Endodermal cell (in vitro differentiated cells): Measurements from ENCODE around the gene PTPRN2. TPM values are rescaled to one million over a fixed set of nuclear protein-coding genes. Genes with fewer than 3 reads are reported as not detected.

Experiments used
- DNase-seq: peaks from one replicate; pipeline ENCODE4 v3.0.0-alpha.2; 2017
- H3K27ac ChIP-seq: 2 replicates; pipeline ENCODE4 v1.5.1; 2013; ENCODE audit warnings: mild to moderate bottlenecking, low read depth, low read length, moderate library complexity
- H3K27me3 ChIP-seq: 2 replicates; pipeline ENCODE4 v1.6.1; 2013; ENCODE audit warnings: mild to moderate bottlenecking, low read length, moderate library complexity; ENCODE audit not compliant: insufficient read depth, control insufficient read depth, poor library complexity, severe bottlenecking
- H3K36me3 ChIP-seq: 2 replicates; pipeline ENCODE4 v1.7.0; 2013; ENCODE audit warnings: mild to moderate bottlenecking, low read length, moderate library complexity; ENCODE audit not compliant: control insufficient read depth, insufficient read depth
- H3K4me1 ChIP-seq: one replicate; pipeline ENCODE4 v1.7.0; 2013; ENCODE audit warnings: low read length; ENCODE audit not compliant: control insufficient read depth, insufficient read depth
- H3K4me3 ChIP-seq: 2 replicates; pipeline ENCODE4 v1.5.1; 2013; ENCODE audit warnings: mild to moderate bottlenecking, low read length, moderate library complexity
- H3K9ac ChIP-seq: 2 replicates; pipeline ENCODE4 v1.6.1; 2013; ENCODE audit warnings: mild to moderate bottlenecking, low read length, moderate library complexity; ENCODE audit not compliant: poor library complexity, severe bottlenecking; ENCODE audit errors: extremely low read depth
- H3K9me3 ChIP-seq: 2 replicates; pipeline ENCODE4 v1.6.1; 2013; ENCODE audit warnings: mild to moderate bottlenecking, low read length, moderate library complexity; ENCODE audit not compliant: control insufficient read depth
- H3K27ac Mint-ChIP-seq: 2 replicates; pipeline ENCODE4 v1.8.0; 2020; ENCODE audit warnings: mixed read lengths
- H3K27me3 Mint-ChIP-seq: 2 replicates; pipeline ENCODE4 v1.8.0; 2021; ENCODE audit warnings: mild to moderate bottlenecking, mixed read lengths; ENCODE audit not compliant: insufficient read depth
- H3K36me3 Mint-ChIP-seq: 2 replicates; pipeline ENCODE4 v1.8.0; 2020; ENCODE audit warnings: low read depth, mixed read lengths
- H3K4me1 Mint-ChIP-seq: 2 replicates; pipeline ENCODE4 v1.8.0; 2020; ENCODE audit warnings: mixed read lengths
- H3K4me3 Mint-ChIP-seq: 2 replicates; pipeline ENCODE4 v1.8.0; 2020; ENCODE audit warnings: mild to moderate bottlenecking, moderate library complexity, mixed read lengths
- H3K9me3 Mint-ChIP-seq: 2 replicates; pipeline ENCODE4 v1.8.0; 2020; ENCODE audit warnings: mild to moderate bottlenecking, mixed read lengths
- CTCF ChIP-seq: fragments of 200-600 bp; sonication (generic); conservative IDR thresholded peaks from 2 replicates; pipeline ENCODE4 v1.5.0; 2021; ENCODE audit warnings: antibody characterized with exemption, mild to moderate bottlenecking
- WGBS, 2 experiments: methylation state at CpG; one replicate each; pipeline versions ENCODE4 v1.1.5 to v1.1.7; 2013; ENCODE audit warnings: missing lambda C conversion rate in 2 of 2, mixed read lengths in 1 of 2; ENCODE audit not compliant: insufficient coverage in 1 of 2, insufficient read length in 1 of 2; 5-methylcytosine and 5-hydroxymethylcytosine counted together
- total RNA-seq, 2 donors: library from RNA; stranded (reverse); fragmentation: NEBNext Ultra II Directional in 1 of 2; extraction: Animal tissue kit (Norgen Biotek cat#: 25700) in 1 of 2; gene quantifications; 2 replicates in 1 of 2; 3 replicates in 1 of 2; pipeline ENCODE4 v1.2.1, GENCODE V29; 2021

Gene PTPRN2
- total RNA-seq, 2 donors from 2014 or later, result 0.69 to 1.2 TPM

GRCh38 chr7:158448430-158449100 is 139.1 kb downstream of the PTPRN2 start:
- H3K4me1 ChIP-seq, result no peaks in the 10 kb centered on the region
- no peak overlapping the region for H3K27ac Mint-ChIP-seq
- peak; percentile 13 for DNase-seq
- H3K4me3 Mint-ChIP-seq, result no peak overlapping the region
- peaks cover 66% of the 10 kb centered on the region for H3K9me3 ChIP-seq
- 72 to 81% methylated on average over 9 to 16 of the region's 16 CpGs for WGBS, 2 experiments
- H3K27ac ChIP-seq, result no peak overlapping the region
- H3K36me3 ChIP-seq, result no peaks in the 10 kb centered on the region
- no peaks in the 10 kb centered on the region for H3K27me3 Mint-ChIP-seq
- H3K9ac ChIP-seq, result no peak overlapping the region
- H3K27me3 ChIP-seq, result no peaks in the 10 kb centered on the region
- H3K36me3 Mint-ChIP-seq, result no peaks in the 10 kb centered on the region
- no peak for TF ChIP-seq CTCF
- peaks cover 4% of the 10 kb centered on the region for H3K4me1 Mint-ChIP-seq
- H3K4me3 ChIP-seq, result no peak overlapping the region
- no peaks in the 10 kb centered on the region for H3K9me3 Mint-ChIP-seq

- Mint-ChIP-seq H3K36me3 (no peaks in the 10 kb centered on the region), H3K27me3 (no peaks in the 10 kb centered on the region), H3K4me3 (no peak overlapping the region), H3K27ac (no peak overlapping the region), H3K4me1 (peaks cover 4% of the 10 kb centered on the region), H3K9me3 (no peaks in the 10 kb centered on the region)
- Histone ChIP-seq H3K27ac (no peak overlapping the region), H3K9ac (no peak overlapping the region), H3K9me3 (peaks cover 63% of the 10 kb centered on the region), H3K4me1 (no peaks in the 10 kb centered on the region), H3K27me3 (no peaks in the 10 kb centered on the region), H3K36me3 (no peaks in the 10 kb centered on the region), H3K4me3 (no peak overlapping the region)
- WGBS, 2 experiments, result 88 to 89% methylated on average over 19 to 29 of the region's 29 CpGs
- peak; percentile 34 for DNase-seq
- TF ChIP-seq CTCF, result no peak
Observed at GRCh38 chr7:158447506-158448171, 140.0 kb downstream of the PTPRN2 start.

- H3K36me3 ChIP-seq, result no peaks in the 10 kb centered on the region
- no peaks in the 10 kb centered on the region for H3K4me1 ChIP-seq
- no peak overlapping the region for H3K9ac ChIP-seq
- no peak overlapping the region for H3K4me3 ChIP-seq
- DNase-seq, result no peak
- 85 to 90% methylated on average over 2 to 6 of the region's 6 CpGs for WGBS, 2 experiments
- no peak overlapping the region for H3K27ac ChIP-seq
- Mint-ChIP-seq H3K27me3 (no peaks in the 10 kb centered on the region), H3K9me3 (no peaks in the 10 kb centered on the region), H3K36me3 (no peaks in the 10 kb centered on the region), H3K4me3 (no peak overlapping the region), H3K4me1 (peaks cover 4% of the 10 kb centered on the region), H3K27ac (no peak overlapping the region)
- no peaks in the 10 kb centered on the region for H3K27me3 ChIP-seq
- TF ChIP-seq CTCF, result no peak
- peaks cover 63% of the 10 kb centered on the region for H3K9me3 ChIP-seq
Observed at GRCh38 chr7:158447151-158447505, 140.5 kb downstream of the PTPRN2 start.
